Suppressor macrophage treated with lipopolysaccharide for 1 hour (primary cell): ENCODE data around the gene EIF3I.

Source experiments
- DNase-seq, 3 donors: peaks; one replicate each; pipeline ENCODE4 v3.0.0-alpha.2; 2020 to 2022

Gene EIF3I

GRCh38 chr1:32221980-32222755 is at the start of gene EIF3I, which contains the start of gene TMEM234:
Gene EIF3I, plus strand, starts transcription at chr1:32222407. Its CDS starts 35 bp downstream, at chr1:32222442.
Gene TMEM234, minus strand, starts transcription at chr1:32222353. Its CDS starts 31 bp downstream, at chr1:32222322.
- peak; percentile 95 to 97 (median 96) for DNase-seq

GRCh38 chr1:32172621-32173245 is 49.5 kb upstream of the EIF3I start:
- no peak for DNase-seq

- peak; percentile 26 to 39 (median 38) for DNase-seq
These were observed 43.6 kb upstream of the EIF3I start for GRCh38 chr1:32178380-32179192.

- DNase-seq = no peak
These were observed 43.1 kb upstream of the EIF3I start for GRCh38 chr1:32179193-32179442.

- peak; percentile 94 to 99 (median 97) for DNase-seq
These were observed 42.6 kb upstream of the EIF3I start, which contains the start of gene TXLNA for GRCh38 chr1:32179443-32180185. Gene TXLNA, plus strand, starts transcription at chr1:32179675. Its CDS starts 671 bp downstream, at chr1:32180346.

- DNase-seq = peak; percentile 47 to 69 (median 63)
These were observed 41.8 kb upstream of the EIF3I start for GRCh38 chr1:32180186-32181060.

- DNase-seq = no peak
These were observed 41.1 kb upstream of the EIF3I start for GRCh38 chr1:32181065-32181464.

- DNase-seq = no peak
These were observed 40.6 kb upstream of the EIF3I start for GRCh38 chr1:32181563-32181962.

GRCh38 chr1:32182060-32182459 is 40.1 kb upstream of the EIF3I start:
- no peak for DNase-seq

- peak in 2 of 3 donors; percentile 23 to 28 for DNase-seq
These were observed 37.6 kb upstream of the EIF3I start for GRCh38 chr1:32184650-32185049.

- no peak for DNase-seq
These were observed 36.1 kb upstream of the EIF3I start for GRCh38 chr1:32186077-32186476.

- no peak for DNase-seq
These were observed 35.7 kb upstream of the EIF3I start for GRCh38 chr1:32186491-32186890.

- DNase-seq = no peak
These were observed 34.4 kb upstream of the EIF3I start for GRCh38 chr1:32187850-32188249.

- DNase-seq = no peak
These were observed 29.8 kb upstream of the EIF3I start for GRCh38 chr1:32192220-32192948.

- DNase-seq = no peak
These were observed 27.2 kb upstream of the EIF3I start for GRCh38 chr1:32194984-32195383.

GRCh38 chr1:32195531-32195930 is 26.7 kb upstream of the EIF3I start:
- no peak for DNase-seq

- DNase-seq = no peak
These were observed 26.0 kb upstream of the EIF3I start for GRCh38 chr1:32195972-32196823.

GRCh38 chr1:32197074-32197473 is 25.1 kb upstream of the EIF3I start:
- DNase-seq = no peak

GRCh38 chr1:32197837-32198236 is 24.4 kb upstream of the EIF3I start:
- no peak for DNase-seq
